ENCODE results near the gene CPED1.

- no peak for TF ChIP-seq CTCF (conservative IDR thresholded peaks at IDR 0.05; ENCODE audit: low read length)
- TF ChIP-seq EZH2phosphoT487 (IDR thresholded peaks at IDR 0.05; ENCODE audit: borderline replicate concordance, low read depth, low read length) = no peak
These were observed 315.7 kb downstream of the CPED1 start for GRCh38 chr7:121304102-121304658.

Data from OCI-LY7 (cell line).